Measurements from ENCODE around the gene KCTD1. TPM values are rescaled to one million over a fixed set of nuclear protein-coding genes. Genes with fewer than 3 reads are reported as not detected.

KCTD1 gene
- total RNA-seq, 1 donor from 2014 or later, result 6.4 TPM

DNA sequence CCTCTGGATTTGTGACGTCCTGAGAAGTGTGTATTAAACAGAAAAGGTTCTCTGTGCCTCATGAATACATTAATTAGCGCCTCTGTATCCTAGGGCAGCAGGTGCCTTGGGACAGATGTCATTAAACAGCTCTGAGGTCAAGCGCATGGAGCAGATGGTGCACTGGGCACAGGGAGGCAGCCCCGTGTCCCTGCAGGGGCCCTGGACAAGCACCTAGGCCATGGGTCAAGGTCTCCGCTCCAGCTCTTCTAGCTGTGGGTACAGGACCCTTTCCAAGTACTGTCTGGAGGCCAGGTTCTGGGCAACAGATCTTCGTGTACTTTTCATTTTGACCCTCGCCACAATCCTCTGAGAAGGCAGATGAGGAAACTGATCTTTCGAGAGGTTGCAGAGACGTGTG is 126.4 kb downstream of the KCTD1 start:
- intact Hi-C loops (cut with micrococcal nuclease), result no loop called here
- Histone ChIP-seq H3K9me3 (replicated peaks) (no peaks in the 10 kb centered on the region), H3K4me1 (no peaks in the 10 kb centered on the region), H3K27ac (replicated peaks) (no peak overlapping the region), H3K27me3 (ENCODE audit: low read depth) (no peaks in the 10 kb centered on the region), H3K36me3 (no peaks in the 10 kb centered on the region), H3K4me3 (no peak overlapping the region)
- DNase-seq, result no peak
- TF ChIP-seq, protein P1, sequence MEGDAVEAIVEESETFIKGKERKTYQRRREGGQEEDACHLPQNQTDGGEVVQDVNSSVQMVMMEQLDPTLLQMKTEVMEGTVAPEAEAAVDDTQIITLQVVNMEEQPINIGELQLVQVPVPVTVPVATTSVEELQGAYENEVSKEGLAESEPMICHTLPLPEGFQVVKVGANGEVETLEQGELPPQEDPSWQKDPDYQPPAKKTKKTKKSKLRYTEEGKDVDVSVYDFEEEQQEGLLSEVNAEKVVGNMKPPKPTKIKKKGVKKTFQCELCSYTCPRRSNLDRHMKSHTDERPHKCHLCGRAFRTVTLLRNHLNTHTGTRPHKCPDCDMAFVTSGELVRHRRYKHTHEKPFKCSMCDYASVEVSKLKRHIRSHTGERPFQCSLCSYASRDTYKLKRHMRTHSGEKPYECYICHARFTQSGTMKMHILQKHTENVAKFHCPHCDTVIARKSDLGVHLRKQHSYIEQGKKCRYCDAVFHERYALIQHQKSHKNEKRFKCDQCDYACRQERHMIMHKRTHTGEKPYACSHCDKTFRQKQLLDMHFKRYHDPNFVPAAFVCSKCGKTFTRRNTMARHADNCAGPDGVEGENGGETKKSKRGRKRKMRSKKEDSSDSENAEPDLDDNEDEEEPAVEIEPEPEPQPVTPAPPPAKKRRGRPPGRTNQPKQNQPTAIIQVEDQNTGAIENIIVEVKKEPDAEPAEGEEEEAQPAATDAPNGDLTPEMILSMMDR (IDR thresholded peaks at IDR 0.05; ENCODE audit: borderline replicate concordance), result no peak

DNA sequence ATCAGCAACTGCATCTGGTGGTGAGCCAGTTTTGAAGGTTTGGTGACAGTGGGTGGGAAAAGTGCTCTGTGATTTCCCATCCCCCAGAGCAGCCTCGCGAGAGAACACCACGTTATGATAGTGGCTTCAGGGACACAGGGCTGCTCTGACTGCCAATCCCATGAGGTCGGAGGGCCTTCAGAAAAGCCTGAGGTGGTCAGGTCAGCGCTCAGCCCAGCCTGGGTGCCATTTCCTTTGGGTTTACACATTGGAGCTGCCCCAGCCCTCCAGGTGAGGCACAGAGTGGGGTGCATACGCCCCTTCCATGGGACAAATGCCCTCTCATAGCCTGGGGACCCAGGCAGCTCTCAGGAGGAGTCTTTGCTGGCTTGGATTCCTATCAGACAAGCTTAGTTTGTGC is 126.8 kb downstream of the KCTD1 start:
- H3K9me3 ChIP-seq (replicated peaks), result no peaks in the 10 kb centered on the region
- no peak for DNase-seq
- intact Hi-C loops (cut with micrococcal nuclease), result no loop called here
- no peak overlapping the region for H3K4me3 ChIP-seq
- H3K27me3 ChIP-seq (ENCODE audit: low read depth), result no peaks in the 10 kb centered on the region
- H3K27ac ChIP-seq (replicated peaks), result no peak overlapping the region
- H3K4me1 ChIP-seq, result no peaks in the 10 kb centered on the region
- TF ChIP-seq, protein P1 (IDR thresholded peaks at IDR 0.05; ENCODE audit: borderline replicate concordance), result no peak
- no peaks in the 10 kb centered on the region for H3K36me3 ChIP-seq

DNA sequence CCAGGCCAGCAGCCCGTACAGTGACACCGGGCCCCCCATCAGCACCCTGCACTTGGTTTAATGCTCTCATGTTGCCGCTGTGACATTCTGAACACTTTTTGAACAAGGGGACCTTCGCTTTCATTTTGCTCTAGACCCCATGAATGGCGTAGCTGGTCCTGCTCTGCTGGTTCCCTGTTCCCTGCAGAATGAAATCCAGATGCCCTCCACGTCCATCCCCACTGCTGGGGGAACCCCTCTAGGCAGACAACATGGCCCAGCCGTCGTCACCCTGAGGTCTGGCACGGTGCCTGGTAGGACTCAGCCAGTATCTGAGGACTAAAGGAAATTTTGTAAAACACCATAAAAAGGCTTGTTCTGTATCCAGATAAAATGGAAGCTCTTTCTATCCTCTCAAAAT is 128.6 kb downstream of the KCTD1 start:
- Histone ChIP-seq H3K4me3 (no peak overlapping the region), H3K27ac (replicated peaks) (no peak overlapping the region), H3K36me3 (no peaks in the 10 kb centered on the region), H3K9me3 (replicated peaks) (no peaks in the 10 kb centered on the region), H3K27me3 (ENCODE audit: low read depth) (no peaks in the 10 kb centered on the region), H3K4me1 (no peaks in the 10 kb centered on the region)
- DNase-seq, result no peak
- TF ChIP-seq, protein P1 (IDR thresholded peaks at IDR 0.05; ENCODE audit: borderline replicate concordance), result no peak
- intact Hi-C loops (cut with micrococcal nuclease), result no loop called here

DNA sequence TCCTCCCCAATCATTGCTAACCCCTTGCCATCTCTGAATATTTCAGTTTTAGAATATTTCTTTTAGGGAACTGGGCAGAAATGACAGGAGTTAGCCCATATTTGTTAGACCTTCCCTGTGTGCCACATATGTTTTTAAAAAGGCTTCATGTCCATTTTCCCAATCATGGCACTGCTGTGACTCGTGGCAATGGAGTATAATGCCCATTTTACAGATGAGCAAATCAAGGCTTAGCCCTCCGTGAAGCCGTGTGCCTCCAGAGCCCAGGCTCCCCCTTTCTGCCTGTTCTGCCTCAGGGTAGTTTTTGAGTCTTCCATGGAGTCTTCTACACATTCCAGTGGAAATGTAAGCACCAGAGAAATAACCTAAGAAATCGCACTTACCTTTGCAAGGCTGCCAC is 130.1 kb downstream of the KCTD1 start:
- Histone ChIP-seq H3K4me1 (no peaks in the 10 kb centered on the region), H3K4me3 (no peak overlapping the region), H3K9me3 (replicated peaks) (no peaks in the 10 kb centered on the region), H3K27me3 (ENCODE audit: low read depth) (no peaks in the 10 kb centered on the region), H3K36me3 (no peaks in the 10 kb centered on the region), H3K27ac (replicated peaks) (no peak overlapping the region)
- TF ChIP-seq, protein P1 (IDR thresholded peaks at IDR 0.05; ENCODE audit: borderline replicate concordance), result no peak
- intact Hi-C loops (cut with micrococcal nuclease), result no loop called here
- no peak for DNase-seq

DNA sequence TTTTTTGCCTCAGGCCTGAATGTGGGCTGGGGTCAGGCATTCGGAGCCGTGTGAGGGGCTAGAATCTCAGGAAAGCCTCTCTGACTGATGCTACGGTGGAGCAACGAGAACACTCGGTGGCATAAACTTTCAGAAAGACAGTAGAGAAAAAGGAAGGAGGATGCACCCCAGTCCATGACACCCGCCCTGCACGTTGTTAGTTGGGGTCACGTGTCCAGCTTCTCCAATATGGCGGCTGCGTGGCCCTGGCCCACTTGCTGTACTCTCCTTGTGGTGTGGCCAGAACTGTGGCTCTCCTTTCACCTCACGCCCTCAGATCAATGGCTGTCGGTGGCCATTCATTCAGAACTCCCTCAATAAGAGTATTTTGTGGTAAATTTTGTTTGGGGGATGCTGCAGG is 131.2 kb downstream of the KCTD1 start:
- no peaks in the 10 kb centered on the region for H3K36me3 ChIP-seq

More for the DNA sequence above, 131.2 kb downstream of the KCTD1 start:
- TF ChIP-seq, protein P1 (IDR thresholded peaks at IDR 0.05; ENCODE audit: borderline replicate concordance), result no peak
- no peaks in the 10 kb centered on the region for H3K4me1 ChIP-seq
- no peaks in the 10 kb centered on the region for H3K9me3 ChIP-seq (replicated peaks)
- intact Hi-C loops (cut with micrococcal nuclease), result no loop called here
- no peaks in the 10 kb centered on the region for H3K27me3 ChIP-seq (ENCODE audit: low read depth)
- no peak for DNase-seq
- no peak overlapping the region for H3K4me3 ChIP-seq
- no peak overlapping the region for H3K27ac ChIP-seq (replicated peaks)
